ENCODE measurements around the gene DRC3.

The DRC3 gene

DNA sequence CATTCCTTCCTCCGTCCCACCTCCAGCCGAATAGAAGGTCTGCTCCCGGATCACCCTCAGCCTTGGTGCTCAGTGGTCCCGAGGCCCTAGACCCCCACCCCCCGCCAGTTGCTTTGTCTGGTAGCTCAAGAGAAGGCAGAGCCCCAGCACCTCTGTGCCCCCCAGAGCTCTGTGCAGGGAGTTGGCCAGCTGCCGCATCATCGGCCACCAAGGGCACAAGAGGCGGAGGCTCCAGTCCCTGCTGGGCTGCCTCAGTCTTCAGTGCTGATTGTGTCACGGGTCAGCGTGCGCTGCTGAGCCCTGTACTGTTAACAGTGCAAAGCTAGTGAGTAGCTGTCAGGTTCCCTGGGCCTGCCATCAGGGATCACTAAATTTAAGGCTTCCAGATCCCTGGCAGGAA, 92.9 kb downstream of the DRC3 start:
- H3K4me3 ChIP-seq (ENCODE audit: low read depth, low read length), result no peak overlapping the region
- in situ Hi-C loops (cut with HindIII; ENCODE audit: low sequenced_read_pairs), result no loop called here
- TF ChIP-seq, protein P1, sequence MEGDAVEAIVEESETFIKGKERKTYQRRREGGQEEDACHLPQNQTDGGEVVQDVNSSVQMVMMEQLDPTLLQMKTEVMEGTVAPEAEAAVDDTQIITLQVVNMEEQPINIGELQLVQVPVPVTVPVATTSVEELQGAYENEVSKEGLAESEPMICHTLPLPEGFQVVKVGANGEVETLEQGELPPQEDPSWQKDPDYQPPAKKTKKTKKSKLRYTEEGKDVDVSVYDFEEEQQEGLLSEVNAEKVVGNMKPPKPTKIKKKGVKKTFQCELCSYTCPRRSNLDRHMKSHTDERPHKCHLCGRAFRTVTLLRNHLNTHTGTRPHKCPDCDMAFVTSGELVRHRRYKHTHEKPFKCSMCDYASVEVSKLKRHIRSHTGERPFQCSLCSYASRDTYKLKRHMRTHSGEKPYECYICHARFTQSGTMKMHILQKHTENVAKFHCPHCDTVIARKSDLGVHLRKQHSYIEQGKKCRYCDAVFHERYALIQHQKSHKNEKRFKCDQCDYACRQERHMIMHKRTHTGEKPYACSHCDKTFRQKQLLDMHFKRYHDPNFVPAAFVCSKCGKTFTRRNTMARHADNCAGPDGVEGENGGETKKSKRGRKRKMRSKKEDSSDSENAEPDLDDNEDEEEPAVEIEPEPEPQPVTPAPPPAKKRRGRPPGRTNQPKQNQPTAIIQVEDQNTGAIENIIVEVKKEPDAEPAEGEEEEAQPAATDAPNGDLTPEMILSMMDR (IDR thresholded peaks at IDR 0.05; ENCODE audit: low read depth, low read length, missing control alignments), result no peak
- DNase-seq (ENCODE audit: low read depth), result no peak
